HG03558 (cell line): Measurements from ENCODE around the gene CMPK1.

Experiments
- ATAC-seq: cut with Tn5 transposase; IDR thresholded peaks from one replicate; pipeline ENCODE4 v1.9.1; 2021; ENCODE audit warnings: moderate number of reproducible peaks; ENCODE audit not compliant: unreplicated experiment; ENCODE audit errors: extremely low read depth

Gene CMPK1

DNA sequence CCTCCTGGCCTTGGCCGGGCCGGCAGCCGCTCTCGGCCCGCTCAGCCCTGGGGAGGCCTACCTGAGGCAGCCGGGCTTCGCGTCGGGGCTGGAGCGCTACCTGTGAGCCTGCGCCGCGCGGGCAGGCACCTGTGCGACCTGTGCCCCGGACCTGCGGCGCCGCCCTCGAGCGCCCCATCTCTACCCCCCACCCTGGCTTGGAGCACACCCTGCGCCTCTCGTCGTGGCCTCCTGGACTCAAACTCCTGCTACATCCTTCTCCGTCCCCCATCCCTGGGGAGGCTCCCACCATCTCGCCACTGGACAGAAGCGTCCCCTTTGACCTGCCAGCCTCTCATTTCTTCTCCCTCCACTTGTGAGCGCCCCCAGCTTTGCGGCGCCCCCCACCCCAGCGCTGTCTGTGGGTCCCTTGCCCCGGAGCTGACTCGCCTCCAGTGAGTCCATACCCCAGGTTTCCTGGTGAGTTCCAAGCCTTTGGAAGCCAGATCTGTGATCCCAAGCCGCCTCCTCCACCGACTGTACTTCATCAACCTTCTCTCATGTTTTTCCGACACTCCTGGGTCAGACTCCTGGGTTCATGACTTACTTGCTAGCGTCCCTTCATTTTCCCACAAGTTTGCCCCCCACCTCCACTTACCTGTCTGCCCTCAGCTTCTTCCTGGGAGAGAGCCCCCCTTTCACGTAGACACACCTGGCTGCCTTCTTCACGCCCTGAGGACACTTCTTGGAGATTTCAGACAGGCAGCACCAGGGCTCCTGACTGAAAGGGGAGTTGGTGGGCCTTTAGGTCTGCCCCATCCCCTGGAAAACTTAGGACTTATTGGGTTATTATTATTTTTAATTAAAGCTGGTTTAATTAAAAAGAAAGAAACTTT lies 83.8 kb downstream of the CMPK1 start:
- ATAC-seq = no peak

DNA sequence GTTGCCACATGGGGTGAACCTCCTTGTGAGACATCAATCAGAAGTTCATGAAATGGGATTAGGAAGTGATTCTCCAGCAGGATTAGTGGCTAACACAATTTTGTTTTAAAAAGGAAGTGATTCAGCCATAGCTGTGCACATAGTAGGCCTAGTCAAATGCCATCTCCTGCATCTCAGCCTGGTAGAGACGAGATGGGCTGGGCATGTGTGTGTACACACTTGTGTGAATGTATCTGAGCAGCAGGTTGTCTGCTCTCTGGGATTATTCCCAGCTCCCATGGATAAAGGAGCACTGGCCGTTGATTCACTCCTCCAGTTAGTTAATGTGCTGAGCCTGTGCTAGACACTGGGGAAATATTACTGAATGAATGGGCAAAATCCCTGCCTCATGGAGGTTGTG lies 84.5 kb downstream of the CMPK1 start:
- no peak for ATAC-seq

DNA sequence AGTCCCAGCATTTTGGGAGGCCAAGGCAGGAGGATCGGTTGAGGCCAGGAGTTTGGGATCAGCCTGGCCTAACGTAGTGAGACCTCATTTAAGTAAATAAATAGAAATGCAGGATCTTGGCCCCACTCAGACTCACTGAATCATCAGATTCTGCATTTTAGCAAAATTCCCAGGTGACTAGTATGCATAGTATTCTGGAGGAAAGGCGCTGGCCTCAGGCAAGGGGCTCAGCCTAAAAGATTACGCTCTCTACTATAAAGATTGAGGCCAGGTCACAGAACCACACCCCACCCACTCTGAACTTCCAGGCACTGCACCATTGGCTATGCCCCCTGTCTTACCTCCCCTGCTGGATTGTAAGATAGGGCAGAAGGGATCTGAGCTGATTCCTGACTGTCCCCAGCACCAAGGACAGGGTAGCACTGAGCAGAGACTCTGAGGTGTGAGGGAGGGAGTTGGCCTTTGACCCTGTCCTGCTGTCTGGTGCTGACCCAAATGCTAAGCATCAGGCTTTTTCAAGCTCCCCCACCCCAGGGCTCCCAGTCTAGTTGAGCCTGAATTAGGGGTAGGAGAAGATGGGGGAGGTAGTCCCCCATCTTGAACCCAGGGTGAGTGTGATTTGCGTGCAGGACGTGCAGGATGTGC lies 85.2 kb downstream of the CMPK1 start:
- no peak for ATAC-seq

DNA sequence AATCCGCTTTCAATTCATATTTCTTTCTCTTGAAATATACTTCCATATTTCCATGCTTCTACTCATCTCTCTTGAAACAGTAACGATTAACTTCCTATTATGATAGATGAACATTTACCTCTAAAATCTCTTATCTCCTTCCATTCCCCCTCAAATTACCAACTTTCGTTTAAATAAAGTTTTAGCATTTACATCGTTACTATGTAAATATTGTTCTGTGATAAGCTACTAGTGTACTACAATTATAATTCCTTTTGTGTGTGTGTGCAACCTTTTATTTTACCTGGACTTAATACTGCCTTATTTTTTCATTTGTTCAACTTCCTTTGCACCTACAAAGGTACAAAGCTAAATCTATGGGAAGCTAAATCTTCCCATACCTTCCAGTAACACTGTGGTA lies 87.0 kb downstream of the CMPK1 start:
- ATAC-seq = no peak

DNA sequence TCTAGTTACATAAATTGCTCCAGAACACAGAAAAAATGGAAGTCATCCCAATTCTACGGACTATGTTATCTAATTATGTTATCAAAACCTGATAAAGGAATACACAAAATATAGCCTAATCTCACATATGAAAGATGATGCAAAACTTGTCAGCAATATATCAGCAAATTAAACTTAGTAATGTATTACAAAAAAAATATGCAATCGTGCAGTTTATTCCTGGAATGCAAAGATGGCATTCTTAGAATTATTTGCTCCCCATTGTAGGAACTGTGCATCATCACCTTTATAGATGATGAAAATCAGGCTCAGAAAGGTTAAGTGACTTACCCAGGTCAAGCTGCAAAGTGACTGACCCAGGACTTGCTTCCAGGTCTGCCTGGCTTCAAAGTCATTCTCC lies 90.3 kb downstream of the CMPK1 start:
- ATAC-seq = no peak

DNA sequence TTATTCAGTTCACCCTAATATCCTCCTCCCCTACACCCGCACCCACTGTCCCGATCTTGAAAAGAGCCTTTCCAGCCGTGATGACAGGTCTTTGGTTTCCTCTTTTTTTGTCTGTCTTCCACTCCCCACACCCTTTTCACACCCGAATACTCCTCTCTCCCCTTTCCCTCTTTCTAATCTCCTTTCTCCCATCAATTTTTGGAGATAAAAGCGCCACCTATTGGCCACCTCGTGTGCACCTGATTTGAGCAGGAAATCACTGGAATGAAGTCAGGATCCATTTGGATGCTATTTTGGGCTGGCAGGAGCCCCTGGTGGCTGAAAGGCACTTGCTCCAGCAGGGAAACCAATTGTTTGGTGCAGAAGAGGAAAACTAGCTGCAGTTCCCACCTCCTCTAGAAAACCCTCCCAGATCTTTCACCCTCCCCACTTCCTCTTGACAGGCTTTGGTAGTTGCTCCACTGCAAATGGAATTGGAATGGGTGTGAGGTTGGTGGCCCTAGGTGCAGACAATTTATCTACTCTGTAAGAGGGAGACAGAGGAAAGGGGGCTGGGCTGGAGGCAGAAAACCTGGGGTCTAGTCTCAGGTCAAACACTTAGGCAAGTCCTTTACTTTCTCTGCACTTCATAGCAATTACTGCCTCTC lies 90.9 kb downstream of the CMPK1 start:
- no peak for ATAC-seq
